ENCODE results near the gene CD74.
A peak's percentile ranks its signal among the peaks of the same experiment; 100 is the strongest.
"Not testable (repeated sequence)": the region's sequence is repeated elsewhere in the genome, so short reads cannot be mapped to it uniquely, and the experiment has no call there.

Gene CD74

DNA sequence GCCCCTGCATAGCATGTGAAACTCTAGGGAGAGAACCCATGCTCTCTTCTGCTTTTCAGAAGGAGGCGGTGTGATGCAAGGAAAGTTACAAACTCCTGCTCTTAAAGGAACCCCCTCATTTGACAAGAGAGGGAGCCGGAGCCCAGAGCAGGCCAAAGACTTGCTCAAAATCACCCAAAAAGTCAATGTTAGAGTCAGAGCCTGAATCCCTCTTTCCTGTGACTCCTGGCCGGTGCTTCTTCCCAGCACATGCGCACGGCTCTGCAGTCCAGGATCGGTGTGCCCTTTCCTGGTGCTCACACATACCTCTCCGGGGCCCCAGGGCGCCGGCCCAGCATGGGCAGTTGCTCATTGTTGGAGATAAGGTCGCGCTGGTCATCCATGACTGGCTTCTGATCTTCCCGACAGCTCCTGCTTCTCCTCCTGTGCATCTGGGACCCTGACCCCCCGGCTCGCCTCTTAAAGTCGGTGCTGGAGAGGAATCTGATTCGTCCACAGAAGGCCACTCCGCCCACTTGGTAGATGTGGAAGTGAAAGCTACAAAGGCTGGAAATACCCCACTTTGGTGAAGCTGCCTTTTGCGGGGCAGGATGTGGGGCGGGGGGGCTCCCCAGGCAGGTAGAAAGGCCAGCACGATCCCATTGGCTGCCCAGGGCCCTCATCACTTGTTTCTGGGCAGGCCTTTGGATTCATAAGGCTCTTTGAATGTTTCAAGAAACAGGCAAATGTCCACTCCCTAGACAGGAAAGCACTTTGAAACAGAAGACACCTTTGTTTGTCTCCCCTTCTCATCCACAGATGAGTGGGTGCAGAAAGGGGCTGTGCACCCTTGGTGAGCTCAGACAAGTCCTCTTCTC, at the start of gene CD74:
CD74 (minus strand) TSS at position 592 of the 857 bp plus-strand sequence; CDS start at position 431, 161 bp downstream.
- no peak for DNase-seq

DNA sequence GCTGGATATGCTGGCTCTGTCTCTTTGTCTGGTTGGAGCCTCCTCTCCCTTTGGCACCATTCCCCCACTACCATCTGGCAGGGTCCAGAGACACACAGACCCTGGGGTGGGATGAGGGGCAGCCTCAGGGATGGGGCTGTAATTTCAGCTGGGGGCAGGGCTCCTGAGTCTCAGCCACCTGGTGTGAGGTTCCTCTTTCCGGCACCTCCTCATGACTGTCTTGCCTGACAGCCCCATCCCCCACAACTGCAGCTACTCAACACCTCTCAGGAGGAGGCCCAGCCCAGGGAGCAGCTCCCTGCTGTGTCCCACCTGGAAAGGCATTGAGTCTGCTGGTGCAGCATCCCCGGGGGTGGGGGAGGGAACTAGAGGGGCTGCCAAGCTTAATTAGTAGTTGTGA, 48.5 kb upstream of the CD74 start:
- peak; percentile 87 for DNase-seq

DNA sequence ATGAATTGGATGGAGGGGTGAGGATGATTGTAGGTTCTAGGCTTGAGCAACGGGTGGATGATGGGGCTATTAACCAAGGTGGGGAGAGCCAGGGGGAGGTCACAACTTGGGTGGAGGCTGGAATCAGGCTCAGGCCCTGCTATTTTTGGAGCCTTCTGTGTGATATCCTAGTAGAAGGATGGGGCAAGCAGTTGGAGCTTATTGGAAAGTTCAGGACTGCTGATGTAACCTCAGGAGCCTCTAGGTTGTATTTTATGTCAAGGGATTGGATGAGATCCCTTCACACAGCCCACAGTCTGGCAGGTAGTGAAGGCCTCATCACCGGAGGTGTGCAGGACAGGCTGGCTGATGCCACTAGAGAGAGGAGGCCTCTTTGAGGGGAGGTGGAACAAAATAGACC, 48.1 kb upstream of the CD74 start:
- no peak for DNase-seq

DNA sequence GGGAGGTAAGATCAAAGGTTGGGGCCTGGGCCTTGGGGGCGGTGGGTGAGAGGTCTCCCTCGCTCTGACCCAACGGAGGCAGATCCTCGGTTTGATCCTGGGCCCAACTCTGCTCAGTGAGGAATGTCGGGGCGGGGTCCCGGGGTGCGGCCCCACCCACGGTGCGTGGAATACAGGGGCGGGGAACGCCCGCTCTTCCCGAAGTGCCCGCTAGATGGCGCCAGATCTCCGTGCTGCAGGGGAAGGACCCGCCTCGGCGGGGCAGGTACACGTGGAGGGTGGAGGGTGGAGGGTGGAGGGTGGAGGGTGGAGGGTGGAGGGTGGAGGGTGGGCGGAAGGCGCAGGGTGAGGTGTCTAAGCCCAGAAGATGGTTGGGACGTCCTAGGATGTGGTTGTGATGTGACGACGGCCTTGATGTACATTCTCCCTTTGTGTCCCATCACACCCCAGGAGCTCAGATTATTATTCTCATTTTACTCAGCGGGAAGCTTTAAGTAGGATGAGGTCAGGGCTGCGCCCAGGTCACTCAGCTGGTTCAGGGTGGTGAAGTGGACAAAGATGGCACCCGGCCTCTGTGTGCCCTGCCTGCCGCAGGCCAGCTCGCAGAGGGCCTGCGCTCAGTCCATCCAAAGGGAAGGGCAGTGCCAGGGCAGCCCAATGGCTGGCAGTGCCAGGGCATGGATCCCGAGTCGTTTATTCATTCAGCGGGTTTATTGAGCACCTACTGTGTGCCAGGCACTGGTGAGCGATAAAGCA, 46.3 kb upstream of the CD74 start:
- no peak for DNase-seq

DNA sequence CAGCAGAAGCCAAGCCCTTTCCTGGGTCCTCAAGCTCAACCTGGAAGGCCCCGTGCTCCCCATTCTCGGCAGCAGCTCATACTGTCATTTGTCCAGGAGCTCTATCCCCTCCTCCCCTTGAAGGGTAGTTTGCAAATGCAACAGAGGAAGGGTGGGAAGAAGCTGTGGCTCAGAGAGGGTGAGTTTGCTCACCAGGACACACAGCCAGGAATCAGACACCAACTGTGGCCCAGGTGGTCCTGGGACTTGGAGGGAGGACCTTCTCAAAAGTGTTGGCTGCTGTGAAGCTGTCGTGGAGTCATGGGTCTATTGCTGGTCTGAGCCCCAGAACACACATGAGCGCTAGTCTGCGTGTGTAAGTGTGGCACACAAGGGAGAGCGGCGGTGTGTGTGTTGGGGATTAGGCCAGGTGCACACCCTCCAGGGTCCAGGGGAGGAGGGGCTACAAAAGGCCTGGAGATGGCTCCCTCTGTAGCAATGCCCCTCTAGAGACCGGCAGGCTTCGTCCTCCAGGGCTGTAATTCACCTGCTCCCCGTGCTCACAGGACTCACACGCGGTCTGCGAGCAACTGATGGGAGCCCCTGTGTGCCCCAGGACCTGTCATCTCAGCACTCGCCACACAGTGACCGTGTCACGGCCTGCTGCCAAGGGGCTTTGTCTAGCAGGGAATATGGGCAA, 45.0 kb upstream of the CD74 start:
- no peak for DNase-seq

DNA sequence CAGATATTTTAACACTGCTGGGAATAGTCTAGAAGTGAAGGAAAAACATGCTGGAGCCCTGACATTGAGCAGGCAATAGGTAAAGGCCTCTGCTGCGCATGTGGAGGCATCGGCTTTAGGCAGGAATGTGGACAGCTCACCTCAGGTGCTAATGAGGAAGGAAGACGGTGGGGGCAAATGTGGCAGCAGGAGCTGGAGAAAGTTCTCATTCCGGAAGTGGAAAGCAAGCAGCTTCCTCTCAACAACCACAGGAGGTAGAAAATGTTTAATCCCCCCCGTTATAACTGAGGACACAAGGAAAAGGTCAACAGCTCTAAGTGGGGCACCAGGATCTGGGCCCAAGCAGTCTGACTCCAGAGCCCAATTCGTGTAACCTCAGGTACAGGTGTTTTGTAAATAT, 44.4 kb upstream of the CD74 start:
- DNase-seq = no peak

DNA sequence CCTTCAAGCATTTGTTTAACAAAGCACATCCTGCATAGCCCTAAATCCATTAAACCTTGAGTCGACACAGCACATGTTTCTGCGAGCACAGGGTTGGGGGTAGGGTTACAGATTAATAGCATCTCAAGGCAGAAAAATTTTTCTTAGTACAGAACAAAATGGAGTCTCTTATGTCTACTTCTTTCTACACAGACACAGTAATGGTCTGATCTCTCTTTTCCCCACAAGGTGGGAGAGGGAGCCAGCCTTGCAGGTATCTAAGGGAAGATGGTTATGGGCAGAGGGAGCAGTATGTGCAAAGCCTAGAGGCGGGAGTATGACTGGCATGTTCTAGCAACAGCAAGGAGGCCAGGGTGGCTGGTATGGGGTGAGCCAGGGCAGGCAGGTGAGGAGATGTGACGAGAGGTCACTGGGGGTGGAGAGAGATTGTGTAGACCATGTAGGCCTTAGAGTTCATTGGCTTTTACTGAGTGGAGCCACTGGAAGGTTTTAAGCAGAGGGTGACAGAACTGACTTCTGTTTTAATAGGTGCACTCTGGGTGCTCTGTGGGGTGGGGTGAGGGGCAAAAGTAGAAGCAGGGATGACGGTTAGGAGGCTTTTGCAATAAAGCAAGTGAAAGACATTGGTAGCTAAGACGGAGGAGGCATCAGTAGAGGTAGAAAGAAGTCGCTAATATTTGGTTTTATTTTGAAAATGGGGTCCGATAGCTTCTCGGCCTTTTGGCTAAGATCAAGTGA, 42.0 kb upstream of the CD74 start:
- DNase-seq = no peak

DNA sequence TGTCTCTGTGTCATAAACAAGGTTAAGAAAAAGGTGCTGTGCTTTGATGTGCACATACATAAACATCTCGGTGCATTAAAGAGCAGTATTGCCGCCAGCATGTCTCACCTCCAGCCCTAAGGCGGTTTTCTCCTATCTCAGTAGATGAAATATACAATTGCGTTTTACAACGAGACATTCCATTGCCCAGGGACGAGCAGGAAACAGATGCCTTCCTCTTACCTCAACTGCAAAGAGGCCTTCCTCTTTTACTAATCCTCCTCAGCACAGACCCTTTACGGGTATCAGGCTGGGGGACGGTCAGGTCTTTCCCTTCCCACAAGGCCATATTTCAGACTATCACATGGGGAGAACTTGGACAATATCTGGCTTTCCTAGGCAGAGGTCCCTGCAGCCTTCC, 41.3 kb upstream of the CD74 start:
- DNase-seq = not testable (repeated sequence)

DNA sequence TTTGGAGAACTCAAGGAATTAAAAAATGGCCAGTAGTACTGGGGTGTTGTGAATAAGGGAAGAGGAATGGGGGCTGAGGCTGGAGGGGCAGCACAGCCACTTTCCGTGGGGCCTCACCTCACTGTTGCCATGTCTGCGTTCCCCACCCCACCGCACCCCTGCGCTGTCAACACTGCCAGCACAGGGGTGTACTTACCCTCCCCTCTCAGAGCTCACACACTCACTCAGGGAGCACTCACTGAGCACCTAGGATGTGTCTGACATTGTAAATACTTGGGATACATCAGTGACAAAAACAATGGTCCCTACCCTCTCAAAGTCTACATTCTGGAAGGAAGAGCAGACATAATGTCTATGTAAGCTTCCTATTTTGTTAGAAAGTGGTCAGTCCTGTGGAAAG, 40.2 kb upstream of the CD74 start:
- DNase-seq = no peak

DNA sequence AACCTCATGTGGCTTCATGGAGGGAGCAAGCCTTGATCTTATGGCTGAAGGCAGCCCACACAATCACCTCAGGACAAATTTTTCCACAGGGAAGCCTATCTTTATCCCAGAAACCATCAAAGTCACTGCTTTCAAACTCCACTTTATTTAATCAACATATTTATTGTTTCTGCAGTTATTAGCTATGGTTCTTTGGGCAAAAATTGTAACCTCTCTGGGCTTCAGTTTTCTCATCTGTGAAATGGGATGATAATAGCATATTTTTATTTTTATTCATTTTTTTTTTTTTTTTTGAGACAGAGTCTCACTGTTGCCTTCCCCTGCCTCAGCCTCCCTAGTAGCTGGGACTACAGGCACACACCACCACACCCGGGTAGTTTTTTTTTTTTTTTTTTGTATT, 38.9 kb upstream of the CD74 start:
- no peak for DNase-seq

DNA sequence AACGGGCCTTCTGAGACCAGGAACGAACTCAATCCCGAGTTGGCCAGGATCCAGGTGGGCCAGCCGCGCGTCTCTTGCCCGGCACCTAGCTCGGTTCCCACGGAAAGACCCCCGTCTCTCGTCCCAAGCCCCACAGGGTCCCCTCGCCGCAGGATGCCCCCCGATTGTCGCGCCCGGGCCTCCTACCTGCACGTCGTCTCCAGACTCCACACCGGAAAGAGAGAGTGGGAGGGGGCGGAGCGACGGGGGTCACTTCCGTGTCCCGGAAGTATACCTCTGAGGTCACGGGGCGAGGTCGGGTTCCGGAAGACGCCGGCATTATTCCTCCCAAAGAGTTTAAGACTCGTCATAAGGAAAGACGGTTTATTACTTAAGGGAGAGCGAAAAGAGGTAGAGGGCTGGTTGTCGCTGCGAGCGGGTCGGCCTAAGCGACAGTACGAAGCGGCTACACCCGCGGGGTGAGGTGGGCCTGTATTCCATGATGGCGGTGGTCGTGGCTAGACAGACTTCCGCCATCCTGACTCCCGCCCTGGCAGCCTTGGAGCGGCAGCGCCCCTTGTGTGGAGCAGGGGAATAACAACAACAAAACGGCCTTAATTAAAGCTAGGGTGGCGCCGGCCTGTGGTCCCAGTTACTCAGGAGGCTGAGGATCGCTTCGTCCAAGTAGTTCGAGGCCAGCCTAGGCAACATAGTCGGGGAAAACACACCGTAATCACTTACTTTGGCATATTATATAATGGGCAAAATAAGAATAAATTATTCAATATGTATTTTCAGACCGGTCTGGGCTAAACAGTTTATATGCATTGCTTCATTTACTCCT, 37.0 kb upstream of the CD74 start, which contains the start of gene RPS14:
RPS14 (minus strand) TSS at position 223 of the 823 bp plus-strand sequence. CDS start 2,006 bp downstream, outside the sequence.
- peak; percentile 91 for DNase-seq

DNA sequence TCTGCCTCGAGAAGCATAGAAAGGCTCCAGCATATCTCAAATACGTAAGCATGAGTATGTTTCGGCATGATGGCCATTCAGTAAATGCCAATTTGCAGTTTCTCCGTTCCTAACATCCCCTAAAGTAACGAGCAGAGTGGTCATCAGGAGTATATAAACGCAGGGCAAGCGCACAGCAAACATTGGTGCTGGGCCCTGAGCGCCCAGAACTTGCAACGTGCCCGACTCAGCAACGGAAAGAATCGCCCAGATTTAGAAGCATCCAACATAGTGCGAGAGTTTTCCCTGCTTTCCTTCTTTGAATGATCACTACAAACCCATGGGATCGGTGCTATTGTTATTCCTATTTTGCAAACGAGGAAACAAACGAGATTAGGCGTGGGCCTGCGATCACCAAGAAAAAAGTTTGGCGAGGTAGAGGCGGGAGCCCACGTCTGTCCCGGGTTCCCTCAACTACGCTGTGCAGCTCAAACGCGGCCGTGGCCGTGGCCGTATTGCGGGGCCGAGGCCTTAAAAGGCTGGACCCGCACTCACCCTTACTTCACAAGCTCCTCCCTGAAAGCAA, 36.3 kb upstream of the CD74 start:
- DNase-seq = no peak

DNA sequence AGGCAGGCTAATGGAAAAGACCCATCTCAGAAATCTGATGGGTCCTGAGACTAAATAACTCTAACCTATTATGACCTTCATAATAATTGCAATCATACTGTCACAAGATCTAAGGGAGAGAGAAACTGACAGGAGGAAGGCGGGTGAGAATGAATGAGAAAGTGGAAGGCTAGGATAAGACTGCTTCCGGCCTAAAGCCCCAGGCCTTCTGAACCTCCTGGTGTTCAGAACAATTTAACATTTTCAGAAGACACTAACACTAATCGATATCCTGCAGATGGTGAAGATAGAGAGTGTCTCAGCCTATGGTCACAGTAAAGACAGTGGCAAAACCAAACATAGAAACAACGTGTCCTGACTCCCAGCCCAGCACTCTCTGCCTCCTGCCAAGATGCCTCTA, 35.6 kb upstream of the CD74 start:
- DNase-seq = no peak

DNA sequence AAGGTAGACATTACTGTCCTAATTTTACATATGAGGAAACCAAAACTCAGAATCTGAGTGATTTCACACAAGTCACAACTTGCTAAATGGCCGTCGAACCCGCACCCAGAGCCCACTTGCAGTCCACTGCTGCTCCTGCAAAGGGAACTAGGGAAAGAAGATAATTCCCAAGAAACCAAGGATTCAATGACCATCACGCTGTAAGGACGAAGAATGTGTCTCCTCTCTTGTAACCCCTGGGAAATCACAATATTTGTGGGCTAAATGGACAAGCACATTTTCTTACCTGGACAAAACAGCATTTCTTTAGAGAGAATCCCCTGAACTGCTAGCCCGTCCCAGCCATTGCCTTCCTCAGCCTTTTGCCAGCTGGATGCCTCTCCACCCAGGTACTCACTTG, 34.5 kb upstream of the CD74 start:
- DNase-seq = no peak

DNA sequence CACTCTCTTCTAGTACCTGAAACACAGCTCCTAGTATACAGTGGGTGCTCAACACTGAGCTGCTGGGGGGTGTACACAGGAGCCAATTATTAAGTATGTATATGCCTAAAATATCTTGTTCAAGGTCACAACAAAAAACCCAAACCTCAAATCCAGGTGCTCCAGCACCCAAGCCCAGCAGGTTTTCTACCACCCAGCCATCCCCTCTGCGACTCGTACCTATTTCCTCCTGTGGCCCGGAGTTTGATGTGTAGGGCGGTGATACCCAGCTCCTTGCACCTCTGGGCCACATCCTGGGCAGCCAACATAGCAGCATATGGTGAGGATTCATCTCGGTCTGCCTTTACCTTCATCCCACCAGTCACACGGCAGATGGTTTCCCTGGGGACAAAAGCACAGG, 33.9 kb upstream of the CD74 start:
- no peak for DNase-seq

DNA sequence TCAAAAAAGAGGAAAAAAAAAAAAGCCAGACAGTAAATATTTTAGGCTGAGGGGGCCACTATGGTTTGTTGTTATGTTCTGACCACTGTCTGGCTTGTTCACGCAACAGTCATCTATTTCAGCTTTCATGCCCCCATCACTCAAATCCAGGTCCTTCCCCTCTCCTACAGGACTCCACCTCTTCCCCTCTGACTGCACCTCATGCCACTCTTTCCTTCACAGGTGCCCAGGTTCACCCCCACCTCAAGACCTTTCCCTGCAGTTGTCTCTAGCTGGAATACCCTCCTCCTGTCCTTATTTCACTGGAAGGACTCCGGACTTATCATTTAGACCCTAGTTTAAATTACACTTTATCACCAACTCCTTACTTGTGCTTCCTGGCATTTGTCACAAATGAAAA, 33.4 kb upstream of the CD74 start:
- DNase-seq = no peak

DNA sequence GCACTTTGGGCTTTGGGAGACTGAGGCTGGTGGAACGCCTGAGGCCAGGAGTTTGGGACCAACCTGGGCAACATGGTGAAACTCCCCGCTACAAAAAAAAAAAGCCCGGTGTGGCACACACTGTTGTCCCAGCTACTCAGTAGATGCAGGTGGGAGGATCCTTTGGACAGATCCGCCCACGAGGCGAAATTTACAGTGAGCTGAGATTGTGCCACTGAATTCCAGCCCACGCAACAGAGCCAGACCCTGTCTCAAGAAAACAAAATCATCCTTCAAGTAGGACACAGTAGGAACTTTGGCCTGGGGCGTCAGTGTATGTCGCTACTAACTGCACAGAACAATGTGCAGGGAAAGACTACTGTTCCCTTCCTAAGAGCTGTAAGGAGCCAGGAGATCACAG, 32.1 kb upstream of the CD74 start:
- DNase-seq = no peak

DNA sequence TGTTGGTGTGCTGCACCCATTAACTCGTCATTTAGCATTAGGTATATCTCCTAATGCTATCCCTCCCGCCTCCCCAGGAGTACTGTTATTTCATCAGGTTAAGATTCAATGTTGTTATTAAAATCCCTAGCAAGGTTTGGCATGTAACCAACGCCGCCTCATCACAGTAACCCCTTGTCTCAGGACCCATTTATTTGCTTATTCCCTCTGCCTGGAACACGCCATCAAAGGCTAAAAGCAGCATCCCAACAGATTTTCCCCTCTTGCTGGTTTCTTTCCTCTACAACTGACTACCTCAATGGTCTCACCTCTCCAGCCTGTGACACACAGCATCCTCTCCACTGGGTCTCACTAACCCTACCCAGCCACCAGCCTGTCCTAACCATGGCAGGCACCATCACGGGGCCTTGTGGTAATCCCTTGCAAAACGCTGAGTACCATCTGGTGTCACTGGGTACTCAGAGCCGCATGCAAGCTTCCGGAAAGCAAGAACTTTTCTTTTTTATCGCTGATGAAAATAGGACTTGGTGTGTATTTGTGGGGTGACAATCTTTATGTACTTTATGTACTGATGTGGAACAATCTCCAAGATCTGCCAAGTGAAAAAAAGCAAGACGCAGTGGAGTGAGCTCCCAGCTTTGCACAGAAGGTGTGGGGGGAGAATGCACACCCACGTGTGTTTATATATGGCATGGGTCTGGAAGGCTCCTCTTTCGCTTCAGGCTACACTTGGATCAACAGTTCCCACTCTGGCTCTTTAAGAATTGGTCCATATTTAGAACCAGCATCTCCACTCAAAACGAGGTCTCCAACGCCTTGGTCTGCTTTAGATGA, 30.7 kb upstream of the CD74 start:
- DNase-seq = peak; percentile 45

DNA sequence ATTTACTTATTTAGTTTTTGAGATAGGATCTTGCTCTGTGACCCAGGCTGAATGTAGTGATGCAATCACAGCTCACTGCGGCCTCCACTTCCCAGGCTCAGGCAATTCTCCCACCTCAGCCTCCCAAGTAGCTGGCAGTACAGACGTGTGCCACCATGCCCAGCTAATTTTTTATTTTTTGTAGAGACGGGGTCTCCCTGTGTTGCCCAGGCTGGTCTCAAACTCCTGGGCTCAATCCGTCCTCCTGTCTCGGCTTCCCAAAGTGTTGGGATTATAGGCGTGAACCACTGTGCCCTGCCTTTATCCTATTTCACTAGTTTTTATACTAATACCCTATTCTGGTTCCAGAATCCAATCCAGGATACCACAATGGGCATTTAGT, 30.0 kb upstream of the CD74 start:
- peak; percentile 43 for DNase-seq

DNA sequence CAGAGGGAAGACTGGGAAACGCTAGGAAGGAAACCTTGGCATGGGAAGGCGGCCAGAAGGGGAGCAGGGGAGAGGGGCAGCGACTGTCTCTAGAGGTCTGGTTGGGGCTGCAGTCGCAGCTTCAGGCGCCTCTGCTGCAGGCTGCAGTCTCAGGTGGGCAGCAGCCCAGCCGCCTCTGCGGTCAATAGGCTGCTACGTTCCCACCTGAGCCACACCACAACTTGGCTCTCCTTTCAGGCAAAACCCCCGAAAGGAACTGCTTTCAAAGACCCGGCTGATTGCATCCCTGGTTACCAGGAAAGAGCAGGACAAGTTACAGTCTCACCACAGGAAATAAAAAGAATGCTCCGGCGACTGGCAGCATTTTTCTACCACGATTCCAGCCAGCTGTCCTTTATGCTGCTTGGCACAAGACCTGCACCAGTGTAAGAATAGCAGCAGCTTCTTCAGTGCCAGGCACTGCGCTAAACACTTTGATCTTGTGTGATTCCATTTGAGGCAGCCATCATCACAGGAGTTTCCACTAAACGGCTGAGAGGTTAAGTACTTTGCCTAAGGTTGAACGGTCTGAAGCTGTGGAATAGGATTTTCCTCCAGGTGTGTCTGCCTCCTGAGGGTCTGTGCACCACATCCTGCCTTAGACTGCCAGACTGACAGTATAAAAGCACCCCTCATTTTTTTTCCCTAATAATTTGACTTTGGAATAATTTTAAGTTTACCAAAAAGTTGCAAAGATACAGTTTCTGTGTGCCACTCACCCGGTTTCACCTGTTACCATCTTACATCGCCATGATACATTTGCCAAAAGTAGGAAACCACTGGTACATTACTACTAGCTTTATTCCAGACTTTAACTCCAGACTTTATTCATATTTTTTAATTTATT, 29.3 kb upstream of the CD74 start:
- peak; percentile 57 for DNase-seq
